Body of pancreas (tissue), 4 donors: ENCODE results near the gene SYNE2. TPM values are rescaled to one million over a fixed set of nuclear protein-coding genes. Genes with fewer than 3 reads are reported as not detected.

ENCODE experiments used
- ATAC-seq: fragments of 150-250 bp; one replicate; pipeline ENCODE4 v1.9.1; 2016
- DNase-seq, 4 donors: peaks; one replicate each; pipeline ENCODE4 v3.0.0-alpha.2; 2019
- H3K27ac ChIP-seq, 4 donors: fragments of 200-600 bp; sonication (generic); 1 replicate in 3 of 4; 2 replicates in 1 of 4; pipeline versions ENCODE4 v1.5.1 to v1.6.1; 2016 to 2019; ENCODE audit warnings: mild to moderate bottlenecking in 1 of 4, mixed read lengths in 1 of 4, moderate library complexity in 1 of 4
- H3K27me3 ChIP-seq, 2 donors: fragments of 200-600 bp; sonication (generic); one replicate each; pipeline ENCODE4 v1.6.0; 2016; ENCODE audit warnings: mild to moderate bottlenecking in 1 of 2
- H3K36me3 ChIP-seq, 2 donors: fragments of 200-600 bp; sonication (generic); replicated peaks in 1 of 2; 2 replicates each; pipeline ENCODE4 v1.5.1; 2016; ENCODE audit warnings: low read depth in 2 of 2; ENCODE audit not compliant: insufficient read depth in 1 of 2
- H3K4me1 ChIP-seq: fragments of 200-600 bp; sonication (generic); one replicate; pipeline ENCODE4 v1.6.0; 2016
- H3K4me3 ChIP-seq, 2 donors: fragments of 200-600 bp; sonication (generic); 1 replicate in 1 of 2; 2 replicates in 1 of 2; pipeline ENCODE4 v1.5.1; 2016 to 2019
- H3K9me3 ChIP-seq, 3 donors: fragments of 200-600 bp; sonication (generic); 1 replicate in 2 of 3; 2 replicates in 1 of 3; pipeline ENCODE4 v1.5.1; 2016
- POLR2A ChIP-seq, 3 donors: fragments of 450-650 bp; IDR thresholded peaks; one replicate each; pipeline ENCODE4 v1.6.1; 2016; ENCODE audit warnings: antibody characterized with exemption in 3 of 3, mild to moderate bottlenecking in 2 of 3
- WGBS, 2 donors: methylation state at CpG; one replicate each; pipeline ENCODE4 v1.1.5; 2017; 5-methylcytosine and 5-hydroxymethylcytosine counted together
- intact Hi-C: fragments of 100-400 bp; cut with DNase I; formaldehyde crosslinking; loops from one replicate; pipeline ENCODE4 v1.15.1; 2023
- total RNA-seq, 2 donors: library from RNA; depleted of rRNA; stranded (reverse); fragments of >200 nt; gene quantifications; one replicate each; pipeline ENCODE4 v1.1.0, GENCODE V29; 2016
- TF ChIP-seq, protein P1 (sequence below), 7 experiments: fragments of 450-650 bp in 4 of 7; fragments of 200-600 bp in 3 of 7; sonication (generic) in 3 of 7; IDR thresholded peaks; one replicate each; pipeline ENCODE4 v1.5.1; 2016 to 2019; ENCODE audit warnings: antibody characterized with exemption in 7 of 7

The SYNE2 gene
- total RNA-seq, 2 donors from 2014 or later: 163 to 240 TPM

DNA sequence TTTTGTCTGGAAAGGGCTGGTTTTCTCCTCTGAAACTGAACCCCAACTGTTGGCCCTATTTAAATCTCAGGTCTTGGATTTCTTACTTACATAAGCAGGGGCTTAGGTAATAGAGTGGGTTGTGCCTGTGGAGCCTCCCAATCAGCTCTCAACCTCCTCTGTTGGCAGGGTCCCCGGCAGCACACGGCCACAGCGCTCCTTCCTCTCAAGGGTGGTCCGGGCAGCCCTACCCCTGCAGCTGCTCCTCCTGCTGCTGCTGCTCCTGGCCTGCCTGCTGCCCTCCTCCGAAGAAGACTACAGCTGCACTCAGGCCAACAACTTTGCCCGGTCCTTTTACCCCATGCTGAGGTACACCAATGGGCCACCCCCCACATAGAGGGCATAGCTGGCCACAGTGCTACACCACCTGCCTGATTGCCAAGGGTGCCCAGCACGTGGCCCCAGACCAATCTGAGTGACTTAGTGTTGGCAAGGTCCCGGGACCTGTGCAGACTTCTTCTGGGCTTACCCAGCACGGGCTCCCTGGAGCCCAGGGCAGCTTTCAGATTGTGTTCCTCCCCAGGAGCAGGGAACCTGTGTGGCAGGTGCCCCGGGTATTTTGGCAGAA, 372.4 kb downstream of the SYNE2 start:
- WGBS, 2 donors: 46 to 55% methylated on average over 7 to 10 of the region's 10 CpGs
- H3K9me3 ChIP-seq: no peaks in the 10 kb centered on the region
- no peak overlapping the region for H3K4me3 ChIP-seq
- peak overlapping the region in 2 of 4 donors; percentile 17 to 46 for H3K27ac ChIP-seq
- peaks cover 18 to 34% of the 10 kb centered on the region in 2 donors for H3K36me3 ChIP-seq
- TF ChIP-seq POLR2A (IDR thresholded peaks at IDR 0.05): no peak
- TF ChIP-seq, protein P1, sequence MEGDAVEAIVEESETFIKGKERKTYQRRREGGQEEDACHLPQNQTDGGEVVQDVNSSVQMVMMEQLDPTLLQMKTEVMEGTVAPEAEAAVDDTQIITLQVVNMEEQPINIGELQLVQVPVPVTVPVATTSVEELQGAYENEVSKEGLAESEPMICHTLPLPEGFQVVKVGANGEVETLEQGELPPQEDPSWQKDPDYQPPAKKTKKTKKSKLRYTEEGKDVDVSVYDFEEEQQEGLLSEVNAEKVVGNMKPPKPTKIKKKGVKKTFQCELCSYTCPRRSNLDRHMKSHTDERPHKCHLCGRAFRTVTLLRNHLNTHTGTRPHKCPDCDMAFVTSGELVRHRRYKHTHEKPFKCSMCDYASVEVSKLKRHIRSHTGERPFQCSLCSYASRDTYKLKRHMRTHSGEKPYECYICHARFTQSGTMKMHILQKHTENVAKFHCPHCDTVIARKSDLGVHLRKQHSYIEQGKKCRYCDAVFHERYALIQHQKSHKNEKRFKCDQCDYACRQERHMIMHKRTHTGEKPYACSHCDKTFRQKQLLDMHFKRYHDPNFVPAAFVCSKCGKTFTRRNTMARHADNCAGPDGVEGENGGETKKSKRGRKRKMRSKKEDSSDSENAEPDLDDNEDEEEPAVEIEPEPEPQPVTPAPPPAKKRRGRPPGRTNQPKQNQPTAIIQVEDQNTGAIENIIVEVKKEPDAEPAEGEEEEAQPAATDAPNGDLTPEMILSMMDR (IDR thresholded peaks at IDR 0.05): no peak
- intact Hi-C loops: no loop called here
- ATAC-seq: peak; percentile 60
- peaks cover 37% of the 10 kb centered on the region for H3K4me1 ChIP-seq
- peak; percentile 35 to 64 (median 46) for DNase-seq
- H3K27me3 ChIP-seq: no peaks in the 10 kb centered on the region

DNA sequence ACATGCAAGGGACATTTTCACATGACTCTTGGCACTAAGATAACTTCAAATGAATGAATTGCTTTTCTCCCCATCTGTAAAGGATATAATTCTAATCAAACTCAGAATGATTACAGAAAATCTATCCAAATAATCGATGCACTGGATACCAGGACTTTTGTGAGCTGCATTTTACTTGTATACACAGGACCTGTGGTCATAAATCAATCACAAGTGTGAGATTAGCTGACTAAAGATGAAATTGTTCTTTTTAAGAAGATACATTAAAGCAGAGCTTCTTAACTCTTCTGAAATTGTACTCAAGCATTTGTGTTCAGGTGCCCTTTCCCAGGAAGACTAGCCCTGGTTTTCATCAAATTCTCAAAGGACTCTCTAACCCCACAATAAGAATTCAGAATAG, 375.1 kb downstream of the SYNE2 start:
- ATAC-seq (no peak), DNase-seq (no peak)
- intact Hi-C loops: no loop called here
- no peak for TF ChIP-seq POLR2A (IDR thresholded peaks at IDR 0.05)
- TF ChIP-seq, protein P1 (IDR thresholded peaks at IDR 0.05): no peak
- Histone ChIP-seq H3K9me3 (no peaks in the 10 kb centered on the region), H3K4me1 (peaks cover 19% of the 10 kb centered on the region), H3K27ac (no peak overlapping the region), H3K36me3 (peaks cover 16 to 29% of the 10 kb centered on the region in 2 donors), H3K27me3 (no peaks in the 10 kb centered on the region), H3K4me3 (no peak overlapping the region)
- WGBS, 2 donors: 17 to 37% methylated on average over 1 of the region's 1 CpG

DNA sequence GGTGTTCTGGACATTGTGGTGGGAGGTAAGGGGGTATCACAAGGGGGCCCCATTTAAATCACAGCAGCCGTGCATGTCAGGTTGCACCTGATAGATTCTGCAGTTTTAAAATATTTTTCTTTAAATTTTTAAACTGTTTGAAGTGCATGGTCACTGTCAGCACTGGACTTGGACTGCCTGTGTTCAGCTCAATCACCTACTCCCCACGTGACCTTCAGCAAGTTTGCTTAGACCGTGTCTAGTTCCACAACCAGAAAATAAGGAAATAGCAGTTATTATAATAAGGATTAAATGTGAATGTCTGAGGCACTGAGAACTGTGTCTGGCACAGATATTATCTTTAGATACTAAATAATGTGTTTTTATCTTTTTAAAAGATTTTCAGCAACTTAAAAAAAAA, 376.7 kb downstream of the SYNE2 start:
- Histone ChIP-seq H3K9me3 (no peaks in the 10 kb centered on the region), H3K36me3 (peaks cover 5 to 18% of the 10 kb centered on the region in 2 donors), H3K4me3 (no peak overlapping the region), H3K4me1 (peaks cover 19% of the 10 kb centered on the region), H3K27ac (no peak overlapping the region), H3K27me3 (no peaks in the 10 kb centered on the region)
- TF ChIP-seq POLR2A (IDR thresholded peaks at IDR 0.05): no peak
- TF ChIP-seq, protein P1 (IDR thresholded peaks at IDR 0.05): no peak
- intact Hi-C loops: no loop called here
- DNase-seq (no peak), ATAC-seq (peak; percentile 36)
- 56 to 57% methylated on average over 3 of the region's 3 CpGs for WGBS, 2 donors

DNA sequence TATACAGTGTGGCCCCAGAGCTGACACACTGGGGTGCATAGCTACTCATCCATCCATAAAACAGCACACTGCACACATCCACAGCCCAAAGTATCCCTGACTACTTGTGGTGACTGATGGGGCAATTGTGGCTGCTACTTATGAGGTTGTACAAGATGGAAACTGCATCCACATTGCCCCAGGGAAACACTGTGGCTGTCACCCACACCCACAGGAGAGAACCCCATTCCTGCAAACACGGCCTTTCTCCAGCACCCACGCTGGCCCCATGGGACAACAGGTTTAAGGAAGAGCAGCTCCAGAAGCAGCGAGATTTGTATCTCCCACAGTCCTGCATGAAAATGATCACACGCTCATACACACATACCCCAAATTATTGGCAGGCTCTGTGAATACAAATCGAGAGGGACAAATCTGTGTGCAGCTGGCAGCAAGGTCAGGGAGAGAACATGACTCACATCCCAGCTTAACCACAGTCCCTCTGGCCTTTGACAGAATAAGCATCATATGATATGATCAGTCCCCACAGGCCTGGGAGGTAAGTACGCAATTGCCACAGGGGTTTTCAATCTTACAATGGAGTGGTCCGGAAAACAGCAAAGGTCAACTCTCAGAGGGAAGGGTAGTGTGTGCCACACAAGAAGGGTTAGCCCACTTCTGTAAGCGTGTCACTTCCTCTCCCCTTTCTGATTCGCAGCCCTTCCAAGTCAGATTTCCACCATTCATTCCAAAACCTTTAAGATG, 379.5 kb downstream of the SYNE2 start:
- no peak overlapping the region for H3K27ac ChIP-seq
- intact Hi-C loops: no loop called here
- H3K9me3 ChIP-seq: no peaks in the 10 kb centered on the region
- no peak overlapping the region for H3K4me3 ChIP-seq
- DNase-seq (no peak), ATAC-seq (peak; percentile 20)
- no peaks in the 10 kb centered on the region for H3K27me3 ChIP-seq
- 71 to 73% methylated on average over 9 of the region's 9 CpGs for WGBS, 2 donors
- TF ChIP-seq POLR2A (IDR thresholded peaks at IDR 0.05): no peak
- TF ChIP-seq, protein P1 (IDR thresholded peaks at IDR 0.05): no peak
- peaks cover 5 to 15% of the 10 kb centered on the region in 2 donors for H3K36me3 ChIP-seq
- H3K4me1 ChIP-seq: peaks cover 8% of the 10 kb centered on the region
